Measurements from ENCODE around the gene DNAJB9. TPM values are rescaled to one million over a fixed set of nuclear protein-coding genes. Genes with fewer than 3 reads are reported as not detected.

DNAJB9 gene
- total RNA-seq, 3 donors from 2014 or later: 36.3 to 51.2 (median 41.0) TPM

GRCh38 chr7:108605559-108606201 lies 36.0 kb downstream of the DNAJB9 start:
- no peak overlapping the region for H3K27ac ChIP-seq
- intact Hi-C loops (cut with DNase I; ENCODE audit: low total_unique reads): no loop called here
- no peak overlapping the region for H3K4me3 ChIP-seq
- no peaks in the 10 kb centered on the region for H3K36me3 ChIP-seq
- DNase-seq (ENCODE audit: low spot score in 2 of 2): no peak
- H3K9me3 ChIP-seq: no peaks in the 10 kb centered on the region
- TF ChIP-seq POLR2AphosphoS5 (IDR thresholded peaks at IDR 0.05): no peak
- TF ChIP-seq POLR2A (IDR thresholded peaks at IDR 0.05): no peak
- TF ChIP-seq CTCF (IDR thresholded peaks at IDR 0.05): no peak
- no peaks in the 10 kb centered on the region for H3K27me3 ChIP-seq
- H3K4me1 ChIP-seq: no peaks in the 10 kb centered on the region

GRCh38 chr7:108609643-108610042 lies 40.0 kb downstream of the DNAJB9 start:
- TF ChIP-seq CTCF (IDR thresholded peaks at IDR 0.05) (no peak), POLR2AphosphoS5 (IDR thresholded peaks at IDR 0.05) (no peak), POLR2A (IDR thresholded peaks at IDR 0.05) (no peak)
- no peaks in the 10 kb centered on the region for H3K9me3 ChIP-seq
- H3K27ac ChIP-seq: no peak overlapping the region
- no peaks in the 10 kb centered on the region for H3K36me3 ChIP-seq
- no peak for DNase-seq (ENCODE audit: low spot score in 2 of 2)
- no peak overlapping the region for H3K4me3 ChIP-seq
- intact Hi-C loops (cut with DNase I; ENCODE audit: low total_unique reads): no loop called here
- H3K27me3 ChIP-seq: no peaks in the 10 kb centered on the region
- no peaks in the 10 kb centered on the region for H3K4me1 ChIP-seq

GRCh38 chr7:108611268-108611667 lies 41.6 kb downstream of the DNAJB9 start:
- intact Hi-C loops (cut with DNase I; ENCODE audit: low total_unique reads): no loop called here

GRCh38 chr7:108613147-108613948 lies 43.7 kb downstream of the DNAJB9 start:
- Histone ChIP-seq H3K27ac (no peak overlapping the region), H3K4me1 (no peaks in the 10 kb centered on the region), H3K4me3 (no peak overlapping the region), H3K36me3 (no peaks in the 10 kb centered on the region), H3K9me3 (no peaks in the 10 kb centered on the region), H3K27me3 (no peaks in the 10 kb centered on the region)
- no peak for DNase-seq (ENCODE audit: low spot score in 2 of 2)
- TF ChIP-seq CTCF (IDR thresholded peaks at IDR 0.05): peak; percentile 59 to 69 (median 67)
- no peak for TF ChIP-seq POLR2A (IDR thresholded peaks at IDR 0.05)
- no peak for TF ChIP-seq POLR2AphosphoS5 (IDR thresholded peaks at IDR 0.05)
- intact Hi-C loops (cut with DNase I; ENCODE audit: low total_unique reads): no loop called here

More at GRCh38 chr7:108611268-108611667, 41.6 kb downstream of the DNAJB9 start:
- Histone ChIP-seq H3K9me3 (no peaks in the 10 kb centered on the region), H3K4me3 (no peak overlapping the region), H3K4me1 (no peaks in the 10 kb centered on the region), H3K27me3 (no peaks in the 10 kb centered on the region), H3K27ac (no peak overlapping the region), H3K36me3 (no peaks in the 10 kb centered on the region)
- DNase-seq (ENCODE audit: low spot score in 2 of 2): peak in 1 of 2 donors; percentile 24
- TF ChIP-seq POLR2AphosphoS5 (IDR thresholded peaks at IDR 0.05): no peak
- TF ChIP-seq POLR2A (IDR thresholded peaks at IDR 0.05): no peak
- no peak for TF ChIP-seq CTCF (IDR thresholded peaks at IDR 0.05)

- Histone ChIP-seq H3K9me3 (no peaks in the 10 kb centered on the region), H3K27ac (no peak overlapping the region), H3K4me1 (no peaks in the 10 kb centered on the region), H3K36me3 (no peaks in the 10 kb centered on the region), H3K4me3 (no peak overlapping the region), H3K27me3 (no peaks in the 10 kb centered on the region)
- TF ChIP-seq POLR2AphosphoS5 (IDR thresholded peaks at IDR 0.05): no peak
- TF ChIP-seq CTCF (IDR thresholded peaks at IDR 0.05): no peak
- TF ChIP-seq POLR2A (IDR thresholded peaks at IDR 0.05): no peak
- DNase-seq (ENCODE audit: low spot score in 2 of 2): no peak
- intact Hi-C loops (cut with DNase I; ENCODE audit: low total_unique reads): no loop called here
Measured at GRCh38 chr7:108613949-108614381, 44.3 kb downstream of the DNAJB9 start.
